NAMALWA (cell line): ENCODE results near the gene FGD4.
"Not testable (repeated sequence)": the region's sequence is repeated elsewhere in the genome, so short reads cannot be mapped to it uniquely, and the experiment has no call there.

Source experiments
- DNase-seq: peaks from one replicate; pipeline ENCODE4 v3.0.0-alpha.2; 2015; ENCODE audit warnings: low spot score

Gene FGD4

GRCh38 chr12:32561931-32562341 is 162.6 kb downstream of the FGD4 start:
- DNase-seq: no peak

- not testable (repeated sequence) for DNase-seq
Measured at GRCh38 chr12:32562413-32562812, 163.1 kb downstream of the FGD4 start.

DNA sequence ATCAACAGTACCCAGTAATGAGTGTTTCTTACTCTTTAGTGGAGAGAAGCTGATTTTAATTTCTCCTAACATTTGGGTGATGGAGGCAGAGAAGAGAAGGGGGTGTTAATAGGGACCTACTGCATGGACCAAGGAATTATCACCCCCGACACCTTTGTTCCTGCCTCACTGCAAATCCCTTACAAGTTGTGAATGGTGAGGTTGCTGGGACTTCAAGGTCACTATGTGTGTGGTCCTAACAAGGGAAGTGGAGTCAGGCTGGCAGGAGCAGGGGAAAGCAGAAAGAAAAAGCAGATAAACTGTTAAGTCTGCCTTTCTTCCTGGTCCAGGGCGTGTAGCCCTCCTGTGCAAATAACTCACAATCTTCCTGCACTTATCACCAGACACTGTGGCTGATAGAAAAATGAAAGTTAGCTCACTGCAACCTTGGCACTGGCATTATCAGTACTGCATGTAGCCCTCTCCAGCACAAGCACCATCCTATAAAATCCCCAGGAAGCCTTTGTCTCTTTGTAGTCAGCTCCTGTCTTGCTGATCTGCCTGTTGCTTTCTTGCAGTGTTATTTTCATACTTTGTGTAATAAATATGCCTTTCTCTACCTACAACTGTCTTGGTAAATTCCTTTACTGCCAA is 167.4 kb downstream of the FGD4 start:
- DNase-seq: no peak

GRCh38 chr12:32567296-32567674 is 167.9 kb downstream of the FGD4 start:
- no peak for DNase-seq

DNA sequence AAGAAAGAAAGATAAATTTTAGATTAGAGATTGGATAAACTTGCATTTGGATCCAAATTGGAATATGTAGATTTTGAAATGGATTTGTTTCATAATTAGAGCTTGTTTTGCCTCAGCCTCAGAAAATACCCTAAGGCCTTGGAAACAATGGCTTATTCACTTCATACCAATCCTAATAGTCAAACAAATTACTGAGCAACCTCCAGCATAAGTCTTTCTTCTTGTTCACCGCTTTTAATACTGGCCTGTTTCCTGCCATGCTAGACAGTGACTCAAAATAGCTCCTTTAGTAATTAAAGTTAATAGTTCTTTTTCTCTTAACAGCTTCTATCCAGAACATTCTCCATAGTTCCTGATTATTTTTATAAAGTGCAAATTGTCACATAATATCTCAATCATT is 168.9 kb downstream of the FGD4 start:
- no peak for DNase-seq

- DNase-seq: no peak
Measured at GRCh38 chr12:32569259-32569658, 169.9 kb downstream of the FGD4 start.

- DNase-seq: no peak
Measured at GRCh38 chr12:32574585-32574984, 175.2 kb downstream of the FGD4 start.

GRCh38 chr12:32577328-32577727 is 178.0 kb downstream of the FGD4 start:
- DNase-seq: no peak

- DNase-seq: no peak
Measured at GRCh38 chr12:32583534-32583933, 184.2 kb downstream of the FGD4 start.

GRCh38 chr12:32585680-32586079 is 186.3 kb downstream of the FGD4 start:
- DNase-seq: no peak

DNA sequence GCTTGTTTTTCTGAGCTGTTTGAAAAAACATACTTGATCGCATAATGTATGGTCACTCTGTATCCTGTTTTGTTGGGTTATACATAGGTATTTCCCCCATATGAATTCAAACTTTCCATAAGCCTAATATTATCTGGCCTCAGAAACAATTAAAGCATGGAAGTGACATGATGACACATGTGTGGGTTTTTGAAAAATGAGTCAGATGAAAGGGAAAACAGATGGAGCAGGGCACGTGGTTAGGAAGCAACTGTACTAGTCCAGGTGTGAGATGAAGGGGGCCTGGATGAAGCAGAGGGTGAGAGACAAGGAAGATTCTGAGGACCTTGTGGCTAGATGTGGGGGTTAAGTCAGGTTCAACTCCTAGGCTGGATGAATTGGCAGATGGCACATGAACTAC is 187.0 kb downstream of the FGD4 start:
- DNase-seq: no peak

GRCh38 chr12:32587581-32588495 is 188.5 kb downstream of the FGD4 start:
- DNase-seq: no peak

- DNase-seq: no peak
Measured at GRCh38 chr12:32588604-32589003, 189.2 kb downstream of the FGD4 start.

DNA sequence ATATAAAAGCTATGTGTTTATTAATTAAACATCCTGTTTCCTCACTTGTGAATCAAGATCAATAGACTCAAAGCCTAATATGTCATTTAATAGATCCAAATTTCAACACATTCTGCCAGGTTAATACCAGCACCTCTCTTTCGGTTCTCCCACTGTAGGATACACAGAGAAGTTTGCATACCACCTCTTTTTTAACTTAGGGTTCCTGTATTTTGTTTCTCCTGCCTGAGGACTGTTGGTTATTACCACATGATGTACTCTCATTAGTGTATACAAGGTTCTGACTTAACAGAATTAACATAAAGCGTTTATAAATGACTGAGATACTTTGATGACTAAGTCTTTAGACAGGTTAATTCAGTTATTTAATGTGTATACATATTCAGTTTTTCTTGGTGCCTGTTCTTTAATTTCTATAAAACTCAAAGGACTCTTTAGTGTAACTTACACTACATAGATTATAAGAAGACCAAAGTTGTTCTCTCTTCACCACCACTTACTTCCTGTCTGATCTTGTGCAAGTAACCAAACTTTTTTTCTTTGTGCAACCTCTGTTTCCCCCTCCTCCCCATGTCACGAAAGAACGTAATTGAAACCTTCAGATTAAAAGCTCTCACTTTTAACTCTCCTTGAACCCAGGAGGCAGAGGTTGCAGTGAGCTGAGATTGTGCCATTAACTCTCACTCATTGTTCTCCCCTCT is 190.0 kb downstream of the FGD4 start:
- DNase-seq: no peak

DNA sequence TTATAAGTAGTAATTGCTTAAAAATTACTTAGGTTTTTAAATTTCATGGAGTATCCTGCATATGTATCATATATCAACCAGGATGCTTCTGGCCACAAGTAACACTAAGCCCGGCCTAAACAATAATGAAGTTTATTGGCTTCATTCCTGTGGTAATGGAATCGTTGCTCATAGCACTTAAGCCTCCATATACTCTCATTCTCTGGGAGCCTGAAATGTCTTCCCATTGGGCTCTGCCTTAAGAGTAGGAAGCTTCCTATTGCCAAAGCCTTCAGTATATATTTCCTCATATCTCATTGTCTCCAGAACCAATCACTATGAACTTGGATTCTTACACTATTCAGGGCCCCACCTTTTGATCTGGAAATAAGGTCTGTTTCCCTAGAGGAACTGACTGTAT is 195.9 kb downstream of the FGD4 start:
- no peak for DNase-seq

DNA sequence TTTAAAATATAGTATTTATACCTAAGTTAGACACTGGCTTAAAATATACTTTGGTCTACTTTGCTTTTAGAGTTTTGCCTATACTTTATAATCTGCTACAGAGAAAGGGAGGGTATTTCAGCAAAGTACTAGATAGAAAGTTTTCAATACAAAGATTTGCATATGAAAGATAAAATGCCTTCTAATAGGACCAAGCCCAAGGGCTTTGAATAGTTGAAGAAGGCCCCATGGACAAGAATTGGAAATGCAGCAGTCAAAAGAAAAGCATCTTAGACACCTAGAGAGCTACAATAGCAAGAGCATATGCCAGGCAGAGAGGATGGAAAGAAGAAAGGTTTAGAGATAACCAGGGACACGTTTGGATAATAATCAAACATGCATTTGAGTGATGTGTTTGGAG is 196.7 kb downstream of the FGD4 start:
- no peak for DNase-seq

DNA sequence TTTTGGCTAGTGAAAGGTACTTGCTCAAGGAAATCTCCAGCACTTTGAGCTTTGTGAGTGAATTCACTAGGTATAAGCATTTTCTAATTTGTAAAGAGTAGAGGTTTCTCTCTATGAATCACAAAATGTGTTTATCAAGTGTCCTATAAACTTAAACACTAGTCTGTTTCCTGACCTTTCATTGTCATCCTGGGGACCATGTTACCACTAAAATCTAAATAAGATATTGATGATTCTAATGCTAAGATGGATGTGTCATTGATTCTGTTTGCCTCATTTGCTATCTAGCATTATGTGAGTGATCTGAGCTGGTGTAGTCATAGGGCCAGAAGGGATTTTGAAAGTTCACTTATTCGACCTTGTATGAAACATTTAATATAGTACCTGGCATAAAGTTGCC is 199.3 kb downstream of the FGD4 start:
- no peak for DNase-seq

GRCh38 chr12:32600681-32601080 is 201.3 kb downstream of the FGD4 start:
- DNase-seq: no peak

GRCh38 chr12:32603071-32603470 is 203.7 kb downstream of the FGD4 start:
- DNase-seq: no peak

GRCh38 chr12:32603858-32604257 is 204.5 kb downstream of the FGD4 start:
- no peak for DNase-seq

- DNase-seq: no peak
Measured at GRCh38 chr12:32604565-32604964, 205.2 kb downstream of the FGD4 start.

DNA sequence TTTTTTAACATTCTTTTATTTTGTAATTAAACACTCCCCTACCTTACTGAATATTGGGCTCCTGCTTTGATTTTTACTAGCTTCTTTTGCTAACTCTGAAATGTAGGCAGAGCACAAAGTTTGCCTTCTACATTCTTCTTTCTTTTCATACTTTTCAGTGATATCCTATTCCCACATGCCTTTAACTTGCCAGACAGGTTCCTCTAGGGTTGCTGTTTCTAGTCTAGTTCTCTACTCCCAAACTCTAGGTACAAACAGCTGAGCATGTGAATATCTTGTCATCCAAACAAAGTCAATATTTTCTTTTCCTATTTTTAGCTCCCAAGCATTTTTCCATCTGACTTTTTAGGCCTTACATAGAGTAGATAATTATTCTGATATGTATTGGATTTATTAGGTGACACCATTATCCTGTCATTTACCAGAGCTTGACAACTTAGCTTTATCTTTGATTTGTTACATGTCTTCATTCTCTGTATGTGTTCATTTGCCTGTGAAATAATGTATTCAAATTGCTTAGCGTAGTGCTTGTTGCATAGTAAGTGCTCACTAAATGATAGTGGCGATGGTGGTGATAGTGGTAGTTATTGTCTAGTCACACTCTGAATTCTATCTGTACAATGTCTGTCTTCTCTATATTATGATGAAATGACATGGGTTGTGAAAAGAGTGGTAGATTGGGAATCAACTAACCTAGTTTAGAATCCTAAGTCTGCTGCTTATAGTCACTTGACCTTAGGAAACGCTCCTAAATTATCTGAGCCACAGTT is 206.2 kb downstream of the FGD4 start:
- DNase-seq: no peak
